KOPT-K1 (cell line): ENCODE measurements around the gene DLGAP1.
"Not testable (repeated sequence)": the region's sequence is repeated elsewhere in the genome, so short reads cannot be mapped to it uniquely, and the experiment has no call there.

ENCODE experiments used
- H3K27ac ChIP-seq: fragments of 200-600 bp; sonication (generic); 2 replicates; pipeline ENCODE4 v1.5.1; 2016; ENCODE audit warnings: antibody characterized with exemption, mild to moderate bottlenecking, low read depth, low read length; ENCODE audit not compliant: poor library complexity, severe bottlenecking
- H3K36me3 ChIP-seq: fragments of 200-600 bp; sonication (generic); 2 replicates; pipeline ENCODE4 v1.5.1; 2017; ENCODE audit warnings: antibody characterized with exemption, mild to moderate bottlenecking, low read length, moderate library complexity; ENCODE audit not compliant: insufficient read depth
- H3K9me3 ChIP-seq: fragments of 200-600 bp; sonication (generic); 2 replicates; pipeline ENCODE4 v1.5.1; 2017; ENCODE audit warnings: antibody characterized with exemption, low read length, mild to moderate bottlenecking; ENCODE audit not compliant: insufficient read depth, poor library complexity, severe bottlenecking

Gene DLGAP1

GRCh38 chr18:3663870-3664512 lies 791.1 kb downstream of the DLGAP1 start:
- Histone ChIP-seq H3K27ac (no peak overlapping the region), H3K36me3 (no peaks in the 10 kb centered on the region), H3K9me3 (no peaks in the 10 kb centered on the region)

GRCh38 chr18:3661989-3662388 lies 793.1 kb downstream of the DLGAP1 start:
- H3K36me3 ChIP-seq = no peaks in the 10 kb centered on the region
- no peak overlapping the region for H3K27ac ChIP-seq
- H3K9me3 ChIP-seq = no peaks in the 10 kb centered on the region

- Histone ChIP-seq H3K27ac (no peak overlapping the region), H3K9me3 (no peaks in the 10 kb centered on the region), H3K36me3 (no peaks in the 10 kb centered on the region)
These were observed 794.2 kb downstream of the DLGAP1 start for GRCh38 chr18:3660739-3661515.

DNA sequence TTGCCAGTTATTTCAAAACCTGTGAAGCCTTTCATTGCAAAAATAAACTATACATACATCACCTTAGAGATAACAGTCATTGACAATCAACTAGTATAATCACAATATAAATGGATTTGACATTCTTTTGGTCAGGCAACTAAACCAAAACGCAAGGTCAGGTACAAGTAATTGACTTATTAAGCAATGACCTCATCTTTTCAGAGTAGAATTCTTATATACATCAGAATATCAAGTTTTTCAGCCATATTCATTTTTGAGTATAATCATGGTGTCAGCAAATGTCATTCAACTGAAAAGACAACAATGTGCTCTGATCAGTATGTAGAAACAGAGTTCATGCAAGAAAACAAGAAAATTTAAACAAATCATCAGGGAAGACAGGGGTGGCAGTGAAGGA lies 796.6 kb downstream of the DLGAP1 start:
- H3K27ac ChIP-seq = no peak overlapping the region
- no peaks in the 10 kb centered on the region for H3K9me3 ChIP-seq
- H3K36me3 ChIP-seq = no peaks in the 10 kb centered on the region

DNA sequence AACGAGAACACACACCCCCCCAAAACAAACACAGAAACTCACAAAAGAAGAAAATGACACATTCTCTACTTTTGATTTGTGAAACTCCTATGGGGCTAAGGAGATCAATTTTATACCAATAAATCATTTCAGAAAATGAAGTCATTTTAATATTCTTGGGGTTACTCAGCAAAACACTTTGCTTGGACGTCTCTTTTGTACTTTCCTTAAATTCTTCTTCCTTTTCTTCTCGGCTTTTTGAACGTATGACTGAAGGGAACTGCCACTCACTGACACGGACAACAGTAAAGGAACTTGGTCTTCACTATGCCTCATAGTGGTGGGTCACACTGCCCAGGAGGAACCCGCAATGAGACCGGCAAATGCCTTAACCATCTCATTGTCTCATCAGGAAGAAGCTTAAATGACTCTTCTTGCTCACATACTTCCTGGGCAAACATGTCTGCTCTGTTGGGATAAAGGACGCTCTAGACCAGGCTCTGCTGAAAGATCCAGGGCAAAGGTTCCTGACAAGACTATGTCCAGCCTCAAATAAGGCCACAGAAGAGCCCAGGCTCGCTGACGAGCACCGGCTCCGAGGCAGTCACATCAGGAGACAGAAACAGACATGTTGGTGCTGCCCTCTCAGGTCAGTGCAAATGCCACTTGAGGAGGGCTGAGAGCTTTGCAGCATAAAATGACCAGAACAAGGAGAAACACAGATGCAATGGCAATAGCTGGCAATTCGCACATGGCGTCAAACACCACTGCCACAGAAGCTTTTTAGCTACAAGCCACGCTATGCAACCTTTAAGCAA lies 799.7 kb downstream of the DLGAP1 start:
- Histone ChIP-seq H3K9me3 (no peaks in the 10 kb centered on the region), H3K27ac (no peak overlapping the region), H3K36me3 (no peaks in the 10 kb centered on the region)

- Histone ChIP-seq H3K9me3 (no peaks in the 10 kb centered on the region), H3K36me3 (no peaks in the 10 kb centered on the region), H3K27ac (no peak overlapping the region)
These were observed 800.5 kb downstream of the DLGAP1 start for GRCh38 chr18:3654442-3655253.

- no peaks in the 10 kb centered on the region for H3K9me3 ChIP-seq
- no peak overlapping the region for H3K27ac ChIP-seq
These were observed 801.2 kb downstream of the DLGAP1 start for GRCh38 chr18:3653851-3654441.

DNA sequence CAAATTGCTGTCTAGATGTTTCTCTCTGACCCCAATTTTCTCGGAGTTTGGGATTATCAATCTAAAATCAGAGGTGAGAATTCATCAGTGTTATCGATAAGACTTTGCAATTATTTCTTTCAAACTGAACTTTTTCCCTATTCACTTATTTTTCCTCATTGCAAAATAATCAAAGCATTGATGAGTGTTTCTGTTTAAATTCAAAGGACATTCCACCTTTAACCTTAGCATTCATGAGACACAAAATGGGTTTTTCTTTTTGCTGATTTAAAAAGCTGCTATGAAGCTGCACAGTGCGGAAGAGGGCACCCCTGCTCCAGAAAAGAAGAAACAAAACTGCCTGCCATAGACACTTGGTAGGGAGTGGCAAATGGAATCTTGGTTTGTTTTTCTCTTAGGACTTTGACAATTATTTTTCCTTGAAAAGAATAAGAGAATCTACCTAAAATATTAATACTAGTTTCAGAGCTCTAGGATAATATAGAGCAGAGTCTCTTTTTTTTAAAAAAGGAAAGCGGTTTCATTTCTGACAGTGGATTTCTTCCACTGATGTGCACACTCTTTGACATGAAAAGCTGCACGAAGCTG lies 801.8 kb downstream of the DLGAP1 start:
- no peaks in the 10 kb centered on the region for H3K9me3 ChIP-seq
- H3K27ac ChIP-seq = no peak overlapping the region
- H3K36me3 ChIP-seq = no peaks in the 10 kb centered on the region

More at GRCh38 chr18:3653851-3654441, 801.2 kb downstream of the DLGAP1 start:
- H3K36me3 ChIP-seq = no peaks in the 10 kb centered on the region

DNA sequence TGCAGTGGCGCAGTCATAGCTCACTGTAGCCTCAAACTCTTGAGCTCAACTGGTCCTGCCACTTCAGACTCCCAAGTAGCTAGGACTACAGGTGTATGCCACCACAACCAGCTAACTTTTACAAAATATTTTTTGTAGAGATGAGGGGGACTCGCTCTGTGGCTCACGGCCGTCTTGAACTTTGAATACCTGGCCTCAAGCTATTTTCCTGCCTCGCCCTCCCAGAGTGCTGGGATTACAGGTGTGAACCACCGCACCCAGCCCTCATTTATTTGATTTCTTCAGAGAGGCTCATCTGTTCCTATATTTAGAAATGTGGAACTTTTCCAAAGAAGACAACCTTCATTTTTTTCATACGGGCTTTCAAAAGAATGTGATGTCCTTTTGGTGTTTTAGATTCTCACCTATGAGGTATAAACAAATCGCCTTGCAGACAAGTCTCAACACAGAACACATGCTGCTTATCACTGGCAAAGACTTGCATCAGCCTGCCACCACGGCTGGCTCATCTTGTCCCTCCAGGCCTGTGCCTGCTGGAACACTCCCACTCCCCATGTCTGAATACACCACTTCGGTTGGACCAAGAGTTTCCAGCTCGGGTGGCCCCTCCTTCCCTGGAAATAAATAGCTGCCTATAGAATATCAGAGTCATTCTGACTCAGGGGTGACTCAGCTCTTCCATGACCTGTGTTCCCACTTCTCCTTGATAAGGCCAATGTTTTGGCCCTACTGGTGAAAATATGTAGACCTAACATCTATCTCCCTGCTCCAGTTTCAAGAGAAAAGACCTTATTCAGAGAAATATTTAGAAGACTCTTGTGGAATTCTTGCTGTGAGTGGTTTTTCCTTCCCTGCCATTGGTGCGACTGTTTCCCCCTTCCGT lies 802.5 kb downstream of the DLGAP1 start:
- Histone ChIP-seq H3K27ac (no peak overlapping the region), H3K36me3 (no peaks in the 10 kb centered on the region), H3K9me3 (no peaks in the 10 kb centered on the region)

- Histone ChIP-seq H3K9me3 (no peaks in the 10 kb centered on the region), H3K36me3 (no peaks in the 10 kb centered on the region), H3K27ac (no peak overlapping the region)
These were observed 803.8 kb downstream of the DLGAP1 start for GRCh38 chr18:3651266-3651665.

DNA sequence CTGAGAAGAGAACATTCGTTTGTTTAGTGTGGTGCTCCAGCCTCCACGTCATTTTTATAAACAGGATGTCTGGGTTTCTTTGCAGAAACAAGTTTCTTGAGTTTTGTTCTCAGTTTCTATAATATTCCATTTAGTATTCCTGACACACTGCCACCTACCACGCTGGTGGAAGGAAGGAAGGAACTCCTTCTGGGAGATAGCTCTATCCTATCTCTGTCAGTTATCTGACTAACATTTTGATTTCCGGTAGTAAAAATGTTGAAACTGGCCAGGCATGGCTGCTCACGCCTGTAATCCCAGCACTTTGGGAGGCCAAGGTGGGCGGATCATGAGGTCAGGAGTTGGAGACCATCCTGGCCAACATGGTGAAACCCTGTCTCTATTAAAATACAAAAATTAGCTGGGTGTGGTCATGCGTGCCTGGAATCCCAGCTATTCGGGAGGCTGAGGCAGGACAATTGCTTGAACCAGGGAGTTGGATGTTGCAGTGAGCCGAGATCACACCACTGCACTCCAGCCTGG lies 804.5 kb downstream of the DLGAP1 start:
- H3K27ac ChIP-seq, H3K36me3 ChIP-seq, H3K9me3 ChIP-seq: not testable (repeated sequence)

- no peaks in the 10 kb centered on the region for H3K9me3 ChIP-seq
- H3K27ac ChIP-seq = no peak overlapping the region
- no peaks in the 10 kb centered on the region for H3K36me3 ChIP-seq
These were observed 805.3 kb downstream of the DLGAP1 start for GRCh38 chr18:3649633-3650426.
